ENCODE measurements around the gene ENTHD1. TPM values are rescaled to one million over a fixed set of nuclear protein-coding genes. Genes with fewer than 3 reads are reported as not detected.

The ENTHD1 gene
- polyA plus RNA-seq, 1 donor from 2014 or later, result not detected

GRCh38 chr22:39809772-39810557 lies 83.6 kb downstream of the ENTHD1 start:
- no peaks in the 10 kb centered on the region for H4K20me1 ChIP-seq (ENCODE audit: insufficient read depth)
- no peaks in the 10 kb centered on the region for H3K27me3 ChIP-seq (ENCODE audit: insufficient read depth, low read depth, low read length)
- no peak overlapping the region for H3K27ac ChIP-seq (ENCODE audit: low read length)
- H3K36me3 ChIP-seq (ENCODE audit: insufficient read depth, low read length), result no peaks in the 10 kb centered on the region
- no peak overlapping the region for H3K4me2 ChIP-seq (ENCODE audit: low read length)
- no peak overlapping the region for H2AFZ ChIP-seq (ENCODE audit: low read depth, low read length)
- H3F3A ChIP-seq (ENCODE audit: insufficient read depth, low read length, poor library complexity, severe bottlenecking), result no peaks in the 10 kb centered on the region
- no peak for TF ChIP-seq POLR2AphosphoS5 (IDR thresholded peaks at IDR 0.05)
- no peak for TF ChIP-seq EZH2 (IDR thresholded peaks at IDR 0.05; ENCODE audit: borderline replicate concordance, insufficient read depth, low read length, poor library complexity, severe bottlenecking)
- no peak for TF ChIP-seq TAF1 (IDR thresholded peaks at IDR 0.05; ENCODE audit: low read depth)
- TF ChIP-seq, protein P1, sequence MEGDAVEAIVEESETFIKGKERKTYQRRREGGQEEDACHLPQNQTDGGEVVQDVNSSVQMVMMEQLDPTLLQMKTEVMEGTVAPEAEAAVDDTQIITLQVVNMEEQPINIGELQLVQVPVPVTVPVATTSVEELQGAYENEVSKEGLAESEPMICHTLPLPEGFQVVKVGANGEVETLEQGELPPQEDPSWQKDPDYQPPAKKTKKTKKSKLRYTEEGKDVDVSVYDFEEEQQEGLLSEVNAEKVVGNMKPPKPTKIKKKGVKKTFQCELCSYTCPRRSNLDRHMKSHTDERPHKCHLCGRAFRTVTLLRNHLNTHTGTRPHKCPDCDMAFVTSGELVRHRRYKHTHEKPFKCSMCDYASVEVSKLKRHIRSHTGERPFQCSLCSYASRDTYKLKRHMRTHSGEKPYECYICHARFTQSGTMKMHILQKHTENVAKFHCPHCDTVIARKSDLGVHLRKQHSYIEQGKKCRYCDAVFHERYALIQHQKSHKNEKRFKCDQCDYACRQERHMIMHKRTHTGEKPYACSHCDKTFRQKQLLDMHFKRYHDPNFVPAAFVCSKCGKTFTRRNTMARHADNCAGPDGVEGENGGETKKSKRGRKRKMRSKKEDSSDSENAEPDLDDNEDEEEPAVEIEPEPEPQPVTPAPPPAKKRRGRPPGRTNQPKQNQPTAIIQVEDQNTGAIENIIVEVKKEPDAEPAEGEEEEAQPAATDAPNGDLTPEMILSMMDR (IDR thresholded peaks at IDR 0.05; ENCODE audit: poor library complexity, severe bottlenecking), result no peak
- no peak for TF ChIP-seq RAD21 (conservative IDR thresholded peaks at IDR 0.05)
- no peak for TF ChIP-seq SMC3 (conservative IDR thresholded peaks at IDR 0.05; ENCODE audit: poor library complexity)
- no peak for TF ChIP-seq MXI1 (conservative IDR thresholded peaks at IDR 0.05; ENCODE audit: poor library complexity, severe bottlenecking)
- TF ChIP-seq, protein P2, sequence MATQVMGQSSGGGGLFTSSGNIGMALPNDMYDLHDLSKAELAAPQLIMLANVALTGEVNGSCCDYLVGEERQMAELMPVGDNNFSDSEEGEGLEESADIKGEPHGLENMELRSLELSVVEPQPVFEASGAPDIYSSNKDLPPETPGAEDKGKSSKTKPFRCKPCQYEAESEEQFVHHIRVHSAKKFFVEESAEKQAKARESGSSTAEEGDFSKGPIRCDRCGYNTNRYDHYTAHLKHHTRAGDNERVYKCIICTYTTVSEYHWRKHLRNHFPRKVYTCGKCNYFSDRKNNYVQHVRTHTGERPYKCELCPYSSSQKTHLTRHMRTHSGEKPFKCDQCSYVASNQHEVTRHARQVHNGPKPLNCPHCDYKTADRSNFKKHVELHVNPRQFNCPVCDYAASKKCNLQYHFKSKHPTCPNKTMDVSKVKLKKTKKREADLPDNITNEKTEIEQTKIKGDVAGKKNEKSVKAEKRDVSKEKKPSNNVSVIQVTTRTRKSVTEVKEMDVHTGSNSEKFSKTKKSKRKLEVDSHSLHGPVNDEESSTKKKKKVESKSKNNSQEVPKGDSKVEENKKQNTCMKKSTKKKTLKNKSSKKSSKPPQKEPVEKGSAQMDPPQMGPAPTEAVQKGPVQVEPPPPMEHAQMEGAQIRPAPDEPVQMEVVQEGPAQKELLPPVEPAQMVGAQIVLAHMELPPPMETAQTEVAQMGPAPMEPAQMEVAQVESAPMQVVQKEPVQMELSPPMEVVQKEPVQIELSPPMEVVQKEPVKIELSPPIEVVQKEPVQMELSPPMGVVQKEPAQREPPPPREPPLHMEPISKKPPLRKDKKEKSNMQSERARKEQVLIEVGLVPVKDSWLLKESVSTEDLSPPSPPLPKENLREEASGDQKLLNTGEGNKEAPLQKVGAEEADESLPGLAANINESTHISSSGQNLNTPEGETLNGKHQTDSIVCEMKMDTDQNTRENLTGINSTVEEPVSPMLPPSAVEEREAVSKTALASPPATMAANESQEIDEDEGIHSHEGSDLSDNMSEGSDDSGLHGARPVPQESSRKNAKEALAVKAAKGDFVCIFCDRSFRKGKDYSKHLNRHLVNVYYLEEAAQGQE (IDR thresholded peaks at IDR 0.05; ENCODE audit: borderline replicate concordance), result no peak
- no peak for TF ChIP-seq EP300 (conservative IDR thresholded peaks at IDR 0.05; ENCODE audit: poor library complexity, severe bottlenecking)
- no peaks in the 10 kb centered on the region for H3K9me3 ChIP-seq (ENCODE audit: low read length)
- no peak overlapping the region for H3K9ac ChIP-seq (ENCODE audit: low read length)
- no peak overlapping the region for H3K4me3 ChIP-seq (ENCODE audit: low read length)
- H3K79me2 ChIP-seq (replicated peaks; ENCODE audit: insufficient read depth, low read length), result no peaks in the 10 kb centered on the region
- H3K9me2 ChIP-seq (ENCODE audit: insufficient read depth, low read length), result no peaks in the 10 kb centered on the region

GRCh38 chr22:39808081-39808480 lies 85.5 kb downstream of the ENTHD1 start:
- no peaks in the 10 kb centered on the region for H3F3A ChIP-seq (ENCODE audit: insufficient read depth, low read length, poor library complexity, severe bottlenecking)

More at GRCh38 chr22:39808081-39808480, 85.5 kb downstream of the ENTHD1 start:
- Histone ChIP-seq H3K4me2 (ENCODE audit: low read length) (no peak overlapping the region), H3K27ac (ENCODE audit: low read length) (no peak overlapping the region), H3K9me2 (ENCODE audit: insufficient read depth, low read length) (no peaks in the 10 kb centered on the region), H3K36me3 (ENCODE audit: insufficient read depth, low read length) (no peaks in the 10 kb centered on the region), H2AFZ (ENCODE audit: low read depth, low read length) (no peak overlapping the region), H3K9ac (ENCODE audit: low read length) (no peak overlapping the region), H3K9me3 (ENCODE audit: low read length) (no peaks in the 10 kb centered on the region), H3K79me2 (replicated peaks; ENCODE audit: insufficient read depth, low read length) (no peaks in the 10 kb centered on the region), H3K4me3 (ENCODE audit: low read length) (no peak overlapping the region), H4K20me1 (ENCODE audit: insufficient read depth) (no peaks in the 10 kb centered on the region), H3K27me3 (ENCODE audit: insufficient read depth, low read depth, low read length) (no peaks in the 10 kb centered on the region)
- no peak for TF ChIP-seq TAF1 (IDR thresholded peaks at IDR 0.05; ENCODE audit: low read depth)
- no peak for TF ChIP-seq SMC3 (conservative IDR thresholded peaks at IDR 0.05; ENCODE audit: poor library complexity)
